Keratinocyte (primary cell): ENCODE measurements around the gene MTHFD1L.

Experiments
- CTCF ChIP-seq, 3 experiments: IDR thresholded peaks in 1 of 3; conservative IDR thresholded peaks in 1 of 3; optimal IDR thresholded peaks in 1 of 3; 2 replicates in 2 of 3; 3 replicates in 1 of 3; pipeline versions ENCODE3 to v1.5.1; 2011; ENCODE audit warnings: low read length in 3 of 3, mild to moderate bottlenecking in 3 of 3, moderate library complexity in 2 of 3, control low read depth in 1 of 3, inconsistent platforms in 1 of 3; ENCODE audit not compliant: insufficient read depth in 2 of 3; ENCODE audit errors: extremely low read depth in 1 of 3
- EZH2 ChIP-seq: IDR thresholded peaks from one replicate; pipeline ENCODE4 v1.6.1; 2012; ENCODE audit warnings: inconsistent platforms, mild to moderate bottlenecking, low read length, moderate library complexity

- TF ChIP-seq CTCF (optimal IDR thresholded peaks at IDR 0.05 in 1 of 3, IDR thresholded peaks at IDR 0.05 in 1 of 3, conservative IDR thresholded peaks at IDR 0.05 in 1 of 3; ENCODE audit: extremely low read depth in 1 of 3, insufficient read depth in 2 of 3, low read length in 3 of 3): no peak
- TF ChIP-seq EZH2: no peak
These were observed 75.4 kb downstream of the MTHFD1L start for GRCh38 chr6:150940941-150941340.
